ENCODE results near the gene IGF2R. TPM values are rescaled to one million over a fixed set of nuclear protein-coding genes. Genes with fewer than 3 reads are reported as not detected.

The IGF2R gene
- total RNA-seq, 5 donors from 2014 or later (not counting 1 experiment from before 2014, with no cell fraction given), result 63.4 to 87.5 (median 70.5) TPM

DNA sequence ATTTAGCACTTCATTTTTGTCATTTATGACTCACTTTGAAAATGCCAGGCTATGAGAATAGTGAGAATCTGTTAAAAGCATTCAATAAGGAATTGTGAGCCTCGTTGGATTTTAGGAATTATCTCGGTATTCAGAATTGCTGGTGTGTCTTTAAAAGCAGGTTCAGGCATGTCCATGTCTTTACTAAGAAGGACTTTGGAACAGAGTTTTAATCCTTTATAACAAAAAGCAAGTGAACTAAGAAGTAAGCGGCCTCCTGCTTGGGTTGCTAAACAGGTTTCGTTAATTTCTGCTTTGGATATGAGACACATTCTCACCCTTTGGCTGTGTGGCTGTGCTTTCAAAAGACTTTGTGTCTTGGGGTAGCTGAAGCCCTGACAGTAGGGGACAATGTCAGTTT lies 74.9 kb downstream of the IGF2R start:
- WGBS (ENCODE audit: insufficient coverage), result 100% methylated on average over 2 of the region's 4 CpGs
- Histone ChIP-seq H3K36me3 (ENCODE audit: control insufficient read depth in 2 of 2, extremely low read depth in 1 of 2, insufficient read depth in 1 of 2, low read length in 1 of 2) (peaks cover 22 to 87% of the 10 kb centered on the region in 2 donors), H3K27ac (ENCODE audit: low read length) (no peak overlapping the region), H3K4me3 (ENCODE audit: control insufficient read depth in 1 of 2, extremely low read depth in 1 of 2, low read length in 1 of 2) (no peak overlapping the region), H3K9me3 (no peaks in the 10 kb centered on the region), H3K27me3 (replicated peaks in 1 of 2; ENCODE audit: control insufficient read depth in 2 of 2, extremely low read depth in 1 of 2, insufficient read depth in 2 of 2, low read length in 1 of 2) (no peaks in the 10 kb centered on the region), H3K4me1 (ENCODE audit: control insufficient read depth in 1 of 2, extremely low read depth in 1 of 2, insufficient read depth in 2 of 2, low read length in 2 of 2) (peaks cover 0 to 5% of the 10 kb centered on the region in 2 experiments)
- ChIA-PET CTCF (no interaction called here), POLR2A (no interaction called here)
- peaks cover 82% of the 10 kb centered on the region for H3K36me3 Mint-ChIP-seq
- ATAC-seq (replicated peaks in 1 of 4), result no peak
- no peak overlapping the region for H3K27ac Mint-ChIP-seq
- H3K9me3 Mint-ChIP-seq, result no peaks in the 10 kb centered on the region
- no peaks in the 10 kb centered on the region for H3K27me3 Mint-ChIP-seq
- H3K4me3 Mint-ChIP-seq, result no peak overlapping the region
- H3K4me1 Mint-ChIP-seq, result peaks cover 6 to 9% (median 7%) of the 10 kb centered on the region in 3 donors
- no peak for DNase-seq

DNA sequence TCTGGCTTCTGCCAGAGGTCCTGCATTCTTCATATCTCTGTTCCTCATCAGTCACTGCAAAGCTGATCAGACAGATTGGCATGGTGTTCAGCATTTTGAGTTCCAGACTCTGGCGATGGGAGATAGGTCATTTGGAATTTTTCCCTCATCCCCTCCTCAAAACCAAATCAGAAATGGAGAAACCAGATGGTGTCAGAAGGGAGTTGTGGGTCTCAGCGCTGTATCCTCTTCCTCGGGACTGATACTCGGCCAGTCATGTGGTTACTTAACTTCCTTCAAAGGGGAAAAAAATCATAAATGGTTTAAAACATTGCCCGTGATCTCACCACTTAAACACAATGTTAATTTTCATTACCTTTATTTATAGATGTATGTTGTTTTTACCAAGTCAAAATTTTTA lies 75.8 kb downstream of the IGF2R start:
- ATAC-seq (replicated peaks in 1 of 4) (no peak), DNase-seq (no peak)
- CTCF ChIA-PET, result interaction anchor here in 1 of 2 donors (0.8 kb wide), 1 partner anchor 353 kb away, joined by 4 read pairs; no protein-coding TSS in a partner anchor
- H3K4me1 ChIP-seq (ENCODE audit: control insufficient read depth in 1 of 2, extremely low read depth in 1 of 2, insufficient read depth in 2 of 2, low read length in 2 of 2), result peaks cover 0 to under 1% of the 10 kb centered on the region in 2 experiments
- H3K27ac Mint-ChIP-seq, result no peak overlapping the region
- no peaks in the 10 kb centered on the region for H3K27me3 Mint-ChIP-seq
- peaks cover 2 to 3% (median 3%) of the 10 kb centered on the region in 3 donors for H3K4me1 Mint-ChIP-seq
- peaks cover 22 to 96% of the 10 kb centered on the region in 2 donors for H3K36me3 ChIP-seq (ENCODE audit: control insufficient read depth in 2 of 2, extremely low read depth in 1 of 2, insufficient read depth in 1 of 2, low read length in 1 of 2)
- H3K27me3 ChIP-seq (replicated peaks in 1 of 2; ENCODE audit: control insufficient read depth in 2 of 2, extremely low read depth in 1 of 2, insufficient read depth in 2 of 2, low read length in 1 of 2), result no peaks in the 10 kb centered on the region
- H3K4me3 Mint-ChIP-seq, result no peak overlapping the region
- no peaks in the 10 kb centered on the region for H3K9me3 Mint-ChIP-seq
- no peaks in the 10 kb centered on the region for H3K9me3 ChIP-seq
- H3K36me3 Mint-ChIP-seq, result peaks cover 85% of the 10 kb centered on the region
- WGBS (ENCODE audit: insufficient coverage), result no CpG with 5 or more reads among the region's 5 CpGs
- no peak overlapping the region for H3K27ac ChIP-seq (ENCODE audit: low read length)
- POLR2A ChIA-PET, result no interaction called here
- no peak overlapping the region for H3K4me3 ChIP-seq (ENCODE audit: control insufficient read depth in 1 of 2, extremely low read depth in 1 of 2, low read length in 1 of 2)

DNA sequence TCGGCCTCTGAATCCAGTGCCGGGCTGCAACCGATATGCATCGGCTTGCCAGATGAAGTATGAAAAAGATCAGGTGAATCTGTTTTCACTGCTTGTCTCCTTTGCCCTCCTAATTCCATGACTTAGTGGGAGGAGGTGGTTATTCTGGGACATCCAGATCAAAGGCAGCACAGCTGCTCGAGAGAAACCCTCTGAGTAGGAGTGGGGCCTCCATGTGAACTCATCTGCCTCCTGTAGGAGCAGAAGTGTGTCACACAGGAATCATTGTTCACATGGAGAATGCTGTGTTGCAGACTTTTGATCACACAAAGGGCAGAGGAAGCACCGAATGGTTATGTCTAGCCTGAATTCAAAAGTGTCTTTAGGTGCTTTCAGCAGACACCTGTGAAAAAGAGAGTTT lies 79.6 kb downstream of the IGF2R start:
- peaks cover 0 to 8% of the 10 kb centered on the region in 2 experiments for H3K4me1 ChIP-seq (ENCODE audit: control insufficient read depth in 1 of 2, extremely low read depth in 1 of 2, insufficient read depth in 2 of 2, low read length in 2 of 2)
- H3K27me3 ChIP-seq (replicated peaks in 1 of 2; ENCODE audit: control insufficient read depth in 2 of 2, extremely low read depth in 1 of 2, insufficient read depth in 2 of 2, low read length in 1 of 2), result no peaks in the 10 kb centered on the region
- H3K36me3 ChIP-seq (ENCODE audit: control insufficient read depth in 2 of 2, extremely low read depth in 1 of 2, insufficient read depth in 1 of 2, low read length in 1 of 2), result peaks cover 27 to 87% of the 10 kb centered on the region in 2 donors
- DNase-seq (no peak), ATAC-seq (replicated peaks in 1 of 4) (no peak)
- no peak overlapping the region for H3K4me3 ChIP-seq (ENCODE audit: control insufficient read depth in 1 of 2, extremely low read depth in 1 of 2, low read length in 1 of 2)
- Mint-ChIP-seq H3K9me3 (no peaks in the 10 kb centered on the region), H3K4me1 (peaks cover 13 to 22% (median 17%) of the 10 kb centered on the region in 3 donors), H3K27ac (no peak overlapping the region), H3K27me3 (no peaks in the 10 kb centered on the region), H3K4me3 (no peak overlapping the region), H3K36me3 (peaks cover 86% of the 10 kb centered on the region)
- H3K27ac ChIP-seq (ENCODE audit: low read length), result no peak overlapping the region
- ChIA-PET CTCF (no interaction called here), POLR2A (no interaction called here)
- WGBS (ENCODE audit: insufficient coverage), result 90% methylated on average over 6 of the region's 6 CpGs
- no peaks in the 10 kb centered on the region for H3K9me3 ChIP-seq

DNA sequence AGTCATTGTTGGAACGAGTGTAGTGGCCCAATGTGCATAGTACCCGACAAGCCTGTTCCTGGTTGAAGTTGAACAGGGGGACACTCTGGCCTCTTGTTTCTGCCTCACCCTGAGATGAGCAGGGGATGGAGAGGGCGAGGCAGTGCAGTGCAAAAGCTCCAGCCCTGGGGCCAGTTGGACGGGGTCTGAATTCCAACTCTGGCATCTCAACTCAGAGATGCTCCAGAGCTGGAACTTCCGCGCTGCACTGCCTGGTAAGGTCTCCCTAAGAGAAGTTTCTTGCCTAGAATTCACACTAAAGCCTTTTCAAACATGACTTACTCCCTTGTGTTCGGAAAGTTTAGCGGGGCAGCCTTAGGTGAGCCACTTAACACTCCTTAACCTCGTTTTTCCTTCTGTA lies 80.5 kb downstream of the IGF2R start:
- Histone ChIP-seq H3K4me1 (ENCODE audit: control insufficient read depth in 1 of 2, extremely low read depth in 1 of 2, insufficient read depth in 2 of 2, low read length in 2 of 2) (peaks cover 0 to 8% of the 10 kb centered on the region in 2 experiments), H3K9me3 (no peaks in the 10 kb centered on the region), H3K36me3 (ENCODE audit: control insufficient read depth in 2 of 2, extremely low read depth in 1 of 2, insufficient read depth in 1 of 2, low read length in 1 of 2) (peaks cover 32 to 87% of the 10 kb centered on the region in 2 donors), H3K27me3 (replicated peaks in 1 of 2; ENCODE audit: control insufficient read depth in 2 of 2, extremely low read depth in 1 of 2, insufficient read depth in 2 of 2, low read length in 1 of 2) (no peaks in the 10 kb centered on the region), H3K27ac (ENCODE audit: low read length) (no peak overlapping the region), H3K4me3 (ENCODE audit: control insufficient read depth in 1 of 2, extremely low read depth in 1 of 2, low read length in 1 of 2) (no peak overlapping the region)
- Mint-ChIP-seq H3K27ac (no peak overlapping the region), H3K9me3 (no peaks in the 10 kb centered on the region), H3K27me3 (no peaks in the 10 kb centered on the region), H3K4me1 (peaks cover 13 to 22% (median 17%) of the 10 kb centered on the region in 3 donors), H3K36me3 (peaks cover 83% of the 10 kb centered on the region), H3K4me3 (no peak overlapping the region)
- ChIA-PET POLR2A (no interaction called here), CTCF (no interaction called here)
- WGBS (ENCODE audit: insufficient coverage), result 98% methylated on average over 4 of the region's 9 CpGs
- no peak for DNase-seq
- ATAC-seq (replicated peaks in 1 of 4), result no peak

DNA sequence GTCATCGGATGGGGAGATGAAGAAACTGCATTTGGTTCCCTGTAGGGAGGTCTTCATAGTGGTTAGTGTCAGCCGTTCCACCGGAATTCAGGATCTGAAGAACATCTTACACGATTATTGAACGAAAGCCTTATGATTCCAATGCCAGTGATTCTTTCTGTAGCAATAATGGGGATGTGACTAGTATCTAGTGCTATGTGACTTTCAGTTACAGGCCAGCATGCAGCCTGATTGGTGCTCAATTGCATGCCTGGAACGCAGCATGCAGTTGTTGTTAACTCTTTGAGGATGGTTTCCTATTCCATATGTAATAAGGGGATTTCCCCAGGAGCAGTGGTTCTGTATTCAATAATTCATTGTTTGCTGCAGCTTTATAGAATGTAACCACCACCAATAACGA lies 81.1 kb downstream of the IGF2R start:
- Mint-ChIP-seq H3K27me3 (no peaks in the 10 kb centered on the region), H3K4me1 (peaks cover 13 to 22% (median 17%) of the 10 kb centered on the region in 3 donors), H3K27ac (no peak overlapping the region)

DNA sequence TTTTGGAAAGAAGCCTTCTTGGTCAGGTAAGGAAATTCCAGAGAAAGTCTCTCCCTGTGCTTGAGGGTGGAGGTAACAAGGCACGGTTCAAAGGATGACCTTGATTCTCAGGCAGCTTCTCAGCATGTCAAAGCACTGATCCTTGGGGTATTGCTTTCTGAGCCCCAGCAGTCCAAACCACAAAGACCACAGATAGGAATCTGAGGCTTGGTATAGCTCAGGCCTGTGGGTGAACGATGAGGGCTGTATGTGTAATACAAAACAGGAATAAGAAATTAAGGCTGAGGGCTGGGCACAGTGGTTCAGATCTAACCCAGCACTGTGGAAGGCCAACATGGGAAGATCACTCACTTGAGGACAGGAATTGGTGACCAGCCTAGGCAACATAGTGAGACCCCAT lies 82.5 kb downstream of the IGF2R start:
- ATAC-seq (replicated peaks in 1 of 4), result peak in 2 of 4 experiments; percentile 26 to 30
- POLR2A ChIA-PET, result no interaction called here
- Mint-ChIP-seq H3K9me3 (no peaks in the 10 kb centered on the region), H3K4me1 (peaks cover 13 to 23% (median 19%) of the 10 kb centered on the region in 3 donors), H3K36me3 (peaks cover 84% of the 10 kb centered on the region), H3K4me3 (no peak overlapping the region), H3K27me3 (no peaks in the 10 kb centered on the region), H3K27ac (no peak overlapping the region)
- CTCF ChIA-PET, result no interaction called here
- no peaks in the 10 kb centered on the region for H3K9me3 ChIP-seq
- peaks cover 32 to 88% of the 10 kb centered on the region in 2 donors for H3K36me3 ChIP-seq (ENCODE audit: control insufficient read depth in 2 of 2, extremely low read depth in 1 of 2, insufficient read depth in 1 of 2, low read length in 1 of 2)
- no peak overlapping the region for H3K4me3 ChIP-seq (ENCODE audit: control insufficient read depth in 1 of 2, extremely low read depth in 1 of 2, low read length in 1 of 2)
- H3K4me1 ChIP-seq (ENCODE audit: control insufficient read depth in 1 of 2, extremely low read depth in 1 of 2, insufficient read depth in 2 of 2, low read length in 2 of 2), result peaks cover 0 to 10% of the 10 kb centered on the region in 2 experiments
- H3K27ac ChIP-seq (ENCODE audit: low read length), result no peak overlapping the region
- DNase-seq, result peak in 1 of 35 experiments; percentile 15
- WGBS (ENCODE audit: insufficient coverage), result 40% methylated on average over 1 of the region's 2 CpGs
- no peaks in the 10 kb centered on the region for H3K27me3 ChIP-seq (replicated peaks in 1 of 2; ENCODE audit: control insufficient read depth in 2 of 2, extremely low read depth in 1 of 2, insufficient read depth in 2 of 2, low read length in 1 of 2)

More for the DNA sequence above, 81.1 kb downstream of the IGF2R start:
- H3K9me3 Mint-ChIP-seq, result no peaks in the 10 kb centered on the region
- Histone ChIP-seq H3K4me3 (ENCODE audit: control insufficient read depth in 1 of 2, extremely low read depth in 1 of 2, low read length in 1 of 2) (no peak overlapping the region), H3K27me3 (replicated peaks in 1 of 2; ENCODE audit: control insufficient read depth in 2 of 2, extremely low read depth in 1 of 2, insufficient read depth in 2 of 2, low read length in 1 of 2) (no peaks in the 10 kb centered on the region), H3K9me3 (no peaks in the 10 kb centered on the region), H3K36me3 (ENCODE audit: control insufficient read depth in 2 of 2, extremely low read depth in 1 of 2, insufficient read depth in 1 of 2, low read length in 1 of 2) (peaks cover 32 to 89% of the 10 kb centered on the region in 2 donors), H3K27ac (ENCODE audit: low read length) (no peak overlapping the region), H3K4me1 (ENCODE audit: control insufficient read depth in 1 of 2, extremely low read depth in 1 of 2, insufficient read depth in 2 of 2, low read length in 2 of 2) (peaks cover 0 to 8% of the 10 kb centered on the region in 2 experiments)
- POLR2A ChIA-PET, result no interaction called here
- ATAC-seq (replicated peaks in 1 of 4), result no peak
- no peak for DNase-seq
- CTCF ChIA-PET, result no interaction called here
- no peak overlapping the region for H3K4me3 Mint-ChIP-seq
- WGBS (ENCODE audit: insufficient coverage), result 100% methylated on average over 6 of the region's 7 CpGs
- peaks cover 84% of the 10 kb centered on the region for H3K36me3 Mint-ChIP-seq

DNA sequence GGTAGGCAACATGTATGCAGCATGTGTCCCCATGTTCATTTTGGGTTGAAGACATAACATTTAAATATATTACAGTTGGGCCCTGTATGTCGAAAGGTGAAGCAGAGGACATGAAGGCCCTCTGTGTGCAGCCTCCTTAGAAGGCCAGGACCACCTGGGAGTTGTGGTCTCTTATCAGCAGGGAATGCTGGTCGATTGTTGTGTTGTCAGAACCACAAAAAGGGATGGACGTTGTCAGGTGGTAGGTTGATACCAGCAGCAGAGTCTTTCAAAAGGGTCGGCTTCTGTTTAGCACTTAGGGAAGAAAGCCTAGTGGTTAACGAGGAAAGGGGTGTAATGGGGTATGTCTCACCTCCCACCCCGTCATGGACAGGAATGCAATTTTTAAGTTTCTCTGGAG lies 85.4 kb downstream of the IGF2R start:
- Mint-ChIP-seq H3K4me1 (peaks cover 22 to 34% (median 25%) of the 10 kb centered on the region in 3 donors), H3K36me3 (peaks cover 75% of the 10 kb centered on the region), H3K27me3 (no peaks in the 10 kb centered on the region), H3K4me3 (no peak overlapping the region), H3K27ac (no peak overlapping the region), H3K9me3 (no peaks in the 10 kb centered on the region)
- Histone ChIP-seq H3K9me3 (no peaks in the 10 kb centered on the region), H3K4me1 (ENCODE audit: control insufficient read depth in 1 of 2, extremely low read depth in 1 of 2, insufficient read depth in 2 of 2, low read length in 2 of 2) (peaks cover 0 to 19% of the 10 kb centered on the region in 2 experiments), H3K27me3 (replicated peaks in 1 of 2; ENCODE audit: control insufficient read depth in 2 of 2, extremely low read depth in 1 of 2, insufficient read depth in 2 of 2, low read length in 1 of 2) (no peaks in the 10 kb centered on the region), H3K27ac (ENCODE audit: low read length) (no peak overlapping the region), H3K4me3 (ENCODE audit: control insufficient read depth in 1 of 2, extremely low read depth in 1 of 2, low read length in 1 of 2) (no peak overlapping the region), H3K36me3 (ENCODE audit: control insufficient read depth in 2 of 2, extremely low read depth in 1 of 2, insufficient read depth in 1 of 2, low read length in 1 of 2) (peaks cover 16 to 86% of the 10 kb centered on the region in 2 donors)
- CTCF ChIA-PET, result no interaction called here
- POLR2A ChIA-PET, result no interaction called here
- DNase-seq (no peak), ATAC-seq (replicated peaks in 1 of 4) (no peak)
- WGBS (ENCODE audit: insufficient coverage), result 87% methylated on average over 6 of the region's 6 CpGs

Measured in T-cell (primary cell).